ENCODE measurements around the gene OFD1. TPM values are rescaled to one million over a fixed set of nuclear protein-coding genes. Genes with fewer than 3 reads are reported as not detected.

The OFD1 gene
- total RNA-seq = 46.3 to 50.8 TPM (median 46.5 TPM) in 3 replicates

DNA sequence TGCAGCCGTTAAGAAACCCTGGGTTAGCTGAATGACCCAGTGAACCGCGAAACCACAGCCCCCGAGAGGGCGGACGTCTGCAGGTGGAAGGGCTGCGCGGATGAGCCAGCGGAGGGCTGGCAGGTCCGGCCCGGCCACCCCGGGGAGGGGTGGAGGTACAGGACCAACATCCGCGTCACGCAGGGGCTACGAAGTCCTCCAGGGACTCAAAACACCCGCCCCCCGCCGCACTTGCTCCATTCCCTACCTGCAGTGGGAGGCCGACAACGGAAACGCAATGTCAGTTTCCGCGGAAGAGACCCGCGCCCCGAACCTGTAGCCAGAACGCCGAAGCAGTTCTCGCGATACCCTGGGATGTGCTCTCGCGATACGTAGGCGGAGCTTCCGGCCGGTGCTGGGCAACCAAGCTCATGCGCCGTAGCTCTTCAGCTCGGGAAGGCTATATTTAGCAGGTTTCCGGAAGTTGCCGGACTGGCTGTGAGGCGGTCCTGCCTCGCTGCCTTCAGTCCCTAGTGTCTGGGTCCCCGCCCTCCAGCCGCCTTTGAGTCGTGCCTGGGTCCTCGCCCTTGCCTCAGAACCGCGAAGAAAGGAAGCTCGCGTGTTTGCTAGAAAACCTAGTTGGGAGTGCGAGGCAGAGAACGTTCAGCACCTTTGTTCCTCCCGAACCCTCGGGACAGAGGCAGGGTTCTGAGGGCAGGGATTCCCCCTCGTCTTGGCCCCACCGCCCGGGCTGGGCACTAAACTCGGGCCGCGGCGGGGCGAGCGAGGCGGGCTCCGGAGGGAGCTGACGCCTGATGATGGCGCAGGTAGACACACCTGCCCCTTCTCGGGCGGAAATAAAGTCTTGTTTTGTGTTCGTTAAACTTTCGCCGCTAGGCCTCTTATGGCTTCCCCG lies at the start of gene OFD1, which contains the start of gene TRAPPC2:
OFD1 (plus strand) TSS at position 471 of the 895 bp plus-strand sequence; CDS start at position 795, 324 bp downstream.
TRAPPC2 (minus strand) TSS at position 343 of the 895 bp plus-strand sequence. CDS start 14,657 bp downstream, outside the sequence.
- TF ChIP-seq CTCF (IDR thresholded peaks at IDR 0.05; ENCODE audit: unreplicated experiment) = no peak
- peaks cover 5% of the 10 kb centered on the region for H3K36me3 Mint-ChIP-seq
- peak; percentile 73 to 85 for DNase-seq (ENCODE audit: low spot score in 2 of 2, unreplicated experiment in 2 of 2)
- H3K4me3 Mint-ChIP-seq = peak within 1 kb of the TSS; percentile 96
- peaks cover 12% of the 10 kb centered on the region for H3K9me3 Mint-ChIP-seq
- H3K4me1 Mint-ChIP-seq = peaks cover 26% of the 10 kb centered on the region
- H3K27me3 Mint-ChIP-seq (ENCODE audit: low read depth) = no peaks in the 10 kb centered on the region
- H3K27ac Mint-ChIP-seq = peak within 1 kb of the TSS; percentile 97

GRCh38 chrX:13685126-13685763 lies 49.3 kb upstream of the OFD1 start:
- no peak overlapping the region for H3K27ac Mint-ChIP-seq
- H3K36me3 Mint-ChIP-seq = no peaks in the 10 kb centered on the region
- DNase-seq (ENCODE audit: low spot score in 2 of 2, unreplicated experiment in 2 of 2) = no peak
- peaks cover 28% of the 10 kb centered on the region for H3K9me3 Mint-ChIP-seq
- H3K4me1 Mint-ChIP-seq = peaks cover 19% of the 10 kb centered on the region
- H3K4me3 Mint-ChIP-seq = no peak overlapping the region
- TF ChIP-seq CTCF (IDR thresholded peaks at IDR 0.05; ENCODE audit: unreplicated experiment) = no peak
- H3K27me3 Mint-ChIP-seq (ENCODE audit: low read depth) = no peaks in the 10 kb centered on the region

DNA sequence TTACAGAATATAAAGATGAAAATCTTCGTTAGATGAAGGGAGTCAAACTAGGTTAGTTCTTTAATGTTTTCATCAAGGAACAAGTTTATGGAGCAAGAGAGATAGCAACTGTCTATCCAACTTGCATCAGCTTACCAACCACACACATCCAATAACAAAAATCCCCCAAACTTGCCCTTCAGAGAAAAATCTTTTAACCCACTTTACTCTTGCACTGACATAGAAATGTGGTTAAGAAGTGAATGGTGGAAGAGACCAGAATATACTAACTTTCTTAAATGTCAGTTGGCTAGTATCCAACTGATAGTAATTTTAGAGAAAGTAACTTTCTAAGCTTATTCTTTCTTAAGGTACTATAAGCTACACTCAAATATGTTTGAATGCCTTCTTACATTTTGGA lies 47.3 kb upstream of the OFD1 start:
- H3K4me1 Mint-ChIP-seq = peaks cover 28% of the 10 kb centered on the region
- H3K9me3 Mint-ChIP-seq = peaks cover 15% of the 10 kb centered on the region
- no peak overlapping the region for H3K27ac Mint-ChIP-seq
- no peaks in the 10 kb centered on the region for H3K27me3 Mint-ChIP-seq (ENCODE audit: low read depth)
- H3K4me3 Mint-ChIP-seq = no peak overlapping the region
- H3K36me3 Mint-ChIP-seq = no peaks in the 10 kb centered on the region
- TF ChIP-seq CTCF (IDR thresholded peaks at IDR 0.05; ENCODE audit: unreplicated experiment) = no peak
- no peak for DNase-seq (ENCODE audit: low spot score in 2 of 2, unreplicated experiment in 2 of 2)

GRCh38 chrX:13688384-13688957 lies 46.1 kb upstream of the OFD1 start:
- Mint-ChIP-seq H3K9me3 (peaks cover 16% of the 10 kb centered on the region), H3K27me3 (ENCODE audit: low read depth) (no peaks in the 10 kb centered on the region), H3K27ac (peak overlapping the region; percentile 92), H3K36me3 (no peaks in the 10 kb centered on the region), H3K4me1 (peaks cover 41% of the 10 kb centered on the region), H3K4me3 (peak overlapping the region; percentile 87)
- TF ChIP-seq CTCF (IDR thresholded peaks at IDR 0.05; ENCODE audit: unreplicated experiment) = no peak
- DNase-seq (ENCODE audit: low spot score in 2 of 2, unreplicated experiment in 2 of 2) = no peak

GRCh38 chrX:13688958-13689740 lies 45.4 kb upstream of the OFD1 start, which contains the start of gene RAB9A:
Gene RAB9A (plus strand): TSS chrX:13689128. CDS start chrX:13708747, 19,619 bp downstream.
- Mint-ChIP-seq H3K4me1 (peaks cover 46% of the 10 kb centered on the region), H3K9me3 (peaks cover 13% of the 10 kb centered on the region), H3K27me3 (ENCODE audit: low read depth) (no peaks in the 10 kb centered on the region), H3K27ac (peak within 1 kb of the TSS; percentile 92), H3K4me3 (peak within 1 kb of the TSS; percentile 87), H3K36me3 (no peaks in the 10 kb centered on the region)
- DNase-seq (ENCODE audit: low spot score in 2 of 2, unreplicated experiment in 2 of 2) = peak; percentile 67 to 90
- TF ChIP-seq CTCF (IDR thresholded peaks at IDR 0.05; ENCODE audit: unreplicated experiment) = no peak
